Spleen (tissue), 11 donors: ENCODE data around the gene XYLT1. TPM values are rescaled to one million over a fixed set of nuclear protein-coding genes. Genes with fewer than 3 reads are reported as not detected.

Source experiments
- DNase-seq: peaks from one replicate; pipeline ENCODE4 v3.0.0-alpha.2; 2020
- H3K27ac ChIP-seq, 8 donors: fragments of 200-600 bp; sonication (generic) in 7 of 8; 1 replicate in 4 of 8; 2 replicates in 4 of 8; pipeline versions ENCODE4 v1.5.0 to v1.8.0; 2016 to 2021; ENCODE audit warnings: inconsistent platforms in 4 of 8, mild to moderate bottlenecking in 4 of 8, moderate library complexity in 1 of 8
- H3K27me3 ChIP-seq, 7 donors: fragments of 200-600 bp; sonication (generic) in 6 of 7; replicated peaks in 1 of 7; 1 replicate in 4 of 7; 2 replicates in 3 of 7; pipeline versions ENCODE4 v1.5.0 to v1.8.0; 2016 to 2021; ENCODE audit warnings: inconsistent platforms in 3 of 7, mild to moderate bottlenecking in 1 of 7
- H3K36me3 ChIP-seq, 6 donors: fragments of 200-600 bp; sonication (generic) in 5 of 6; 1 replicate in 4 of 6; 2 replicates in 2 of 6; pipeline versions ENCODE4 v1.5.0 to v1.8.0; 2016 to 2021; ENCODE audit warnings: inconsistent platforms in 2 of 6
- H3K4me1 ChIP-seq, 6 donors: fragments of 200-600 bp; sonication (generic) in 5 of 6; 1 replicate in 3 of 6; 2 replicates in 3 of 6; pipeline versions ENCODE4 v1.5.0 to v1.8.0; 2016 to 2021; ENCODE audit warnings: inconsistent platforms in 3 of 6
- H3K4me3 ChIP-seq, 8 donors: fragments of 200-600 bp; sonication (generic) in 7 of 8; 1 replicate in 4 of 8; 2 replicates in 4 of 8; pipeline versions ENCODE4 v1.5.0 to v1.8.0; 2016 to 2021; ENCODE audit warnings: inconsistent platforms in 4 of 8, mild to moderate bottlenecking in 4 of 8, moderate library complexity in 2 of 8
- H3K9me3 ChIP-seq, 8 donors: fragments of 200-600 bp; sonication (generic) in 7 of 8; 1 replicate in 4 of 8; 2 replicates in 4 of 8; pipeline versions ENCODE4 v1.5.0 to v1.8.0; 2016 to 2021; ENCODE audit warnings: inconsistent platforms in 4 of 8
- CTCF ChIP-seq, 11 experiments: fragments of 200-600 bp in 7 of 11; fragments of 450-650 bp in 4 of 11; sonication (generic) in 4 of 11; IDR thresholded peaks in 8 of 11; conservative IDR thresholded peaks in 3 of 11; 1 replicate in 7 of 11; 2 replicates in 4 of 11; pipeline versions ENCODE4 v1.4.0 to v1.8.0; 2016 to 2021; ENCODE audit warnings: antibody characterized with exemption in 11 of 11, inconsistent platforms in 4 of 11, mild to moderate bottlenecking in 1 of 11
- POLR2A ChIP-seq, 3 donors: fragments of 450-650 bp; IDR thresholded peaks; one replicate each; pipeline ENCODE4 v1.5.1; 2017; ENCODE audit warnings: antibody characterized with exemption in 3 of 3, mild to moderate bottlenecking in 1 of 3
- POLR2AphosphoS5 ChIP-seq, 3 donors: sonication (generic); formaldehyde crosslinking; IDR thresholded peaks; one replicate each; pipeline ENCODE4 v1.5.1; 2017; ENCODE audit warnings: antibody characterized with exemption in 3 of 3
- WGBS, 5 donors: extraction: QIAGEN DNeasy Blood & Tissue Kit in 3 of 5; methylation state at CpG; one replicate each; pipeline versions ENCODE4 v1.1.5 to v1.1.7; 2013 to 2018; 5-methylcytosine and 5-hydroxymethylcytosine counted together
- intact Hi-C: fragments of 100-400 bp; cut with DNase I; formaldehyde crosslinking; loops from one replicate; pipeline ENCODE4 v1.15.0; 2023; ENCODE audit warnings: low total_unique reads
- polyA plus RNA-seq, 3 donors: library from polyadenylated mRNA; stranded (reverse); fragments of 200-250 nt; gene quantifications; one replicate each; pipeline ENCODE4 v1.2.1, GENCODE V29; 2013
- total RNA-seq, 7 donors: library from RNA; depleted of rRNA in 3 of 7; stranded (reverse); fragments of >200 nt in 3 of 7; fragmentation: NEBNext Ultra II Directional in 4 of 7; extraction: Animal tissue kit (Norgen Biotek cat#: 25700) in 4 of 7; gene quantifications; one replicate each; pipeline versions ENCODE4 v1.1.0 to v1.2.1, GENCODE V29; 2016 to 2021
- donor health status: healthy with polysubstance abuse.
- donor health status: DM: no; HTN: no; CAD: no; lungs with moderate emphysema.
- donor health status: DM: no; HTN: no; CAD: no.
- donor health status: Bipolar disorder and iron deficiency.
- donor health status: healthy.
- donor health status: DM: no; HTN: no; CAD: no.
- donor health status: DM: yes; HTN: yes; CAD: no.

The XYLT1 gene
- total and polyA plus RNA-seq, 10 donors, result 2.1 to 40.7 (median 23.5) TPM

- intact Hi-C loops, result no loop called here
- 82 to 93% (median 92%) methylated on average over 5 of the region's 5 CpGs for WGBS, 5 donors
- H3K4me3 ChIP-seq, result no peak overlapping the region
Observed at GRCh38 chr16:17435318-17435717, 35.4 kb downstream of the XYLT1 start.

GRCh38 chr16:17433577-17434451 is 36.9 kb downstream of the XYLT1 start:
- no peak for DNase-seq
- 80 to 82% (median 81%) methylated on average over 13 of the region's 13 CpGs for WGBS, 5 donors

More at GRCh38 chr16:17435318-17435717, 35.4 kb downstream of the XYLT1 start:
- Histone ChIP-seq H3K36me3 (no peaks in the 10 kb centered on the region), H3K9me3 (peaks cover 0 to 4% (median 0%) of the 10 kb centered on the region in 8 donors), H3K27me3 (no peaks in the 10 kb centered on the region), H3K4me1 (peaks cover 7 to 87% (median 34%) of the 10 kb centered on the region in 6 donors), H3K27ac (no peak overlapping the region)
- no peak for TF ChIP-seq CTCF (IDR thresholded peaks at IDR 0.05 in 8 of 11, conservative IDR thresholded peaks at IDR 0.05 in 3 of 11)
- no peak for TF ChIP-seq POLR2AphosphoS5 (IDR thresholded peaks at IDR 0.05)
- DNase-seq, result no peak

GRCh38 chr16:17432901-17433576 is 37.7 kb downstream of the XYLT1 start:
- 64 to 78% (median 71%) methylated on average over 12 of the region's 12 CpGs for WGBS, 5 donors
- Histone ChIP-seq H3K4me3 (no peak overlapping the region), H3K36me3 (no peaks in the 10 kb centered on the region), H3K4me1 (peaks cover 5 to 64% (median 18%) of the 10 kb centered on the region in 6 donors), H3K27me3 (no peaks in the 10 kb centered on the region), H3K27ac (peak overlapping the region in 7 of 8 donors; percentile 34 to 66 (median 45)), H3K9me3 (no peaks in the 10 kb centered on the region)
- intact Hi-C loops, result no loop called here
- no peak for TF ChIP-seq POLR2AphosphoS5 (IDR thresholded peaks at IDR 0.05)
- TF ChIP-seq POLR2A (IDR thresholded peaks at IDR 0.05), result no peak
- TF ChIP-seq CTCF (IDR thresholded peaks at IDR 0.05 in 8 of 11, conservative IDR thresholded peaks at IDR 0.05 in 3 of 11), result no peak
- DNase-seq, result no peak

More at GRCh38 chr16:17433577-17434451, 36.9 kb downstream of the XYLT1 start:
- Histone ChIP-seq H3K27ac (peak overlapping the region in 7 of 8 donors; percentile 34 to 66 (median 45)), H3K36me3 (no peaks in the 10 kb centered on the region), H3K4me1 (peaks cover 5 to 72% (median 21%) of the 10 kb centered on the region in 6 donors), H3K4me3 (no peak overlapping the region), H3K9me3 (no peaks in the 10 kb centered on the region), H3K27me3 (no peaks in the 10 kb centered on the region)
- TF ChIP-seq POLR2A (IDR thresholded peaks at IDR 0.05) (no peak), CTCF (IDR thresholded peaks at IDR 0.05 in 8 of 11, conservative IDR thresholded peaks at IDR 0.05 in 3 of 11) (no peak), POLR2AphosphoS5 (IDR thresholded peaks at IDR 0.05) (peak in 1 of 3 donors; percentile 27)
- intact Hi-C loops, result no loop called here
